Lower lobe of right lung (tissue), 2 donors: ENCODE measurements around the gene MYCBPAP. TPM values are rescaled to one million over a fixed set of nuclear protein-coding genes. Genes with fewer than 3 reads are reported as not detected.

Source experiments
- ATAC-seq, 2 donors: fragments of 200-7000 bp; cut with Tn5 transposase; one replicate each; pipeline ENCODE4 v1.9.1; 2020 to 2022; ENCODE audit warnings: mild to moderate bottlenecking in 2 of 2, moderate library complexity in 2 of 2
- DNase-seq: peaks from one replicate; pipeline ENCODE4 v3.0.0-alpha.2; 2020
- H3K27ac ChIP-seq: fragments of 200-600 bp; one replicate; pipeline ENCODE4 v1.8.0; 2022
- H3K27me3 ChIP-seq: fragments of 200-600 bp; one replicate; pipeline ENCODE4 v1.8.0; 2022; ENCODE audit warnings: low read depth
- H3K36me3 ChIP-seq: fragments of 200-600 bp; one replicate; pipeline ENCODE4 v1.8.0; 2022; ENCODE audit warnings: mild to moderate bottlenecking
- H3K4me1 ChIP-seq: fragments of 200-600 bp; one replicate; pipeline ENCODE4 v1.8.0; 2022
- H3K4me3 ChIP-seq: fragments of 200-600 bp; one replicate; pipeline ENCODE4 v1.8.0; 2022; ENCODE audit warnings: mild to moderate bottlenecking
- H3K9me3 ChIP-seq: fragments of 200-600 bp; one replicate; pipeline ENCODE4 v1.8.0; 2022
- intact Hi-C: fragments of 100-400 bp; cut with DNase I; formaldehyde crosslinking; loops from one replicate; pipeline ENCODE4 v1.11.0; 2022
- total RNA-seq: library from RNA; stranded (reverse); fragmentation: NEBNext Ultra II Directional; extraction: Animal tissue kit (Norgen Biotek cat#: 25700); gene quantifications from one replicate; pipeline ENCODE4 v1.2.1, GENCODE V29; 2021
- TF ChIP-seq, protein P1 (sequence below): fragments of 200-600 bp; IDR thresholded peaks from one replicate; pipeline ENCODE4 v1.8.0; 2022; ENCODE audit warnings: antibody characterized with exemption, mild to moderate bottlenecking
- donor health status: DM: no; HTN: yes; CAD: no; lungs with severe emphysema.

MYCBPAP gene
- total RNA-seq, 1 donor from 2014 or later = 3.8 TPM

DNA sequence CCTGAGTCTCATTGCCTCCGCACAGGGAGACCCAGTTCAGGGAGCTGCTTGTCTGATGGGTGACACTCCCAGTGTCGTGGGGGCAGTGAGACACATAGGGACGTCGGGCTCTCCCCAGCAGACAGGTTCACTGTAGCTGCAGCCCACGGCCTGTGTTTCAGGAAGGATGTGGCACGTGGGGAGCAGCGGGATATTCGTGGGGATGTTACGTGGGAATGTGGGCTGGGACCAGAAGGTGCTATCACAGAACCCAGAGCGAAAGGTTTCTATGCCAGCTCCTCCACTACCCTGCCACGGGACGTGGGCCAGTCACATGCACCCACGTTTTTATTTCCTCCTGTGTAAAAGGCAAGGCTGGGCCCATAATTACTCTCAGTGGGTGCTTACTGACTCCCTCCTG is 68.6 kb downstream of the MYCBPAP start:
- Histone ChIP-seq H3K4me1 (no peaks in the 10 kb centered on the region), H3K4me3 (no peak overlapping the region), H3K9me3 (no peaks in the 10 kb centered on the region), H3K27me3 (peaks cover 10% of the 10 kb centered on the region), H3K36me3 (no peaks in the 10 kb centered on the region), H3K27ac (no peak overlapping the region)
- ATAC-seq (no peak), DNase-seq (no peak)
- intact Hi-C loops = no loop called here
- TF ChIP-seq, protein P1, sequence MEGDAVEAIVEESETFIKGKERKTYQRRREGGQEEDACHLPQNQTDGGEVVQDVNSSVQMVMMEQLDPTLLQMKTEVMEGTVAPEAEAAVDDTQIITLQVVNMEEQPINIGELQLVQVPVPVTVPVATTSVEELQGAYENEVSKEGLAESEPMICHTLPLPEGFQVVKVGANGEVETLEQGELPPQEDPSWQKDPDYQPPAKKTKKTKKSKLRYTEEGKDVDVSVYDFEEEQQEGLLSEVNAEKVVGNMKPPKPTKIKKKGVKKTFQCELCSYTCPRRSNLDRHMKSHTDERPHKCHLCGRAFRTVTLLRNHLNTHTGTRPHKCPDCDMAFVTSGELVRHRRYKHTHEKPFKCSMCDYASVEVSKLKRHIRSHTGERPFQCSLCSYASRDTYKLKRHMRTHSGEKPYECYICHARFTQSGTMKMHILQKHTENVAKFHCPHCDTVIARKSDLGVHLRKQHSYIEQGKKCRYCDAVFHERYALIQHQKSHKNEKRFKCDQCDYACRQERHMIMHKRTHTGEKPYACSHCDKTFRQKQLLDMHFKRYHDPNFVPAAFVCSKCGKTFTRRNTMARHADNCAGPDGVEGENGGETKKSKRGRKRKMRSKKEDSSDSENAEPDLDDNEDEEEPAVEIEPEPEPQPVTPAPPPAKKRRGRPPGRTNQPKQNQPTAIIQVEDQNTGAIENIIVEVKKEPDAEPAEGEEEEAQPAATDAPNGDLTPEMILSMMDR = no peak

DNA sequence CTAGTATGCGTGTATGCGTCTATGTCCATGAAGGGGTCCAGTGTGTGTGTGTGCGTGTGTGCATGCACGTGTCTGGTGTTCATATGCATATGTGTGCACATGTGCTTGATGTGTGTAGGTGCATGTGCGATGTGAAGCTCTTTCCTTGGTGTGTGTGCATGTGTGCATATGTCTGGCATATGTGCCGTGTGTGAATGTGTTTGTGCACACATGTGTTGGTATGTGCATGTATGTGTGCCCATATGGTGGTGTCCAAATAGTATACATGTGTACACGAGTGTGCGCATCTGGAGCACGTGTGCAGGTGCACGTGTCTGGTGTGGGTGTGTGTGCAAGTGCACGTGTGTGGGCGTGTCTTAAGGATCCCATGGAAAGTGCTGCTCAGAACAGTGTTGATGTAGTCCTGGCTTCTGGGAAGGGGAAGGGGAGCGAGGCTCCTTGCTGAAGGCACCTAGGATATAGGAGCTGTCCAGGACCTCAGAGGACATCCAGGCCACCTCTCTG is 69.3 kb downstream of the MYCBPAP start:
- H3K36me3 ChIP-seq = no peaks in the 10 kb centered on the region
- H3K27me3 ChIP-seq = peaks cover 10% of the 10 kb centered on the region
- no peak for DNase-seq
- no peaks in the 10 kb centered on the region for H3K9me3 ChIP-seq
- TF ChIP-seq, protein P1 = no peak
- no peak overlapping the region for H3K27ac ChIP-seq
- H3K4me1 ChIP-seq = no peaks in the 10 kb centered on the region
- no peak for ATAC-seq
- intact Hi-C loops = no loop called here
- H3K4me3 ChIP-seq = no peak overlapping the region

DNA sequence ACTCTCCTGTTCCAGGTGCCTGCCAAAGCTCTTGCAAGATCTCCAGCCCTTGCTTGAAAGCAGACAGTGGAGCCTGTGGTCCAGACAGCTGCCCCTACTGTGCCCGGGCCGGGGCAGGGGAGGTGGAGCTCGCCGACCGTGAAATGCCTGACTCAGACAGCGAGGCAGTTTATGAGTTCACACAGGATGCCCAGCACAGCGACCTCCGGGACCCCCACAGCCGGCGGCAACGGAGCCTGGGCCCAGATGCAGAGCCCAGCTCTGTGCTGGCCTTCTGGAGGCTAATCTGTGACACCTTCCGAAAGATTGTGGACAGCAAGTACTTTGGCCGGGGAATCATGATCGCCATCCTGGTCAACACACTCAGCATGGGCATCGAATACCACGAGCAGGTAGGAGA is 69.9 kb downstream of the MYCBPAP start:
- TF ChIP-seq, protein P1 = no peak
- no peak for ATAC-seq
- intact Hi-C loops = no loop called here

DNA sequence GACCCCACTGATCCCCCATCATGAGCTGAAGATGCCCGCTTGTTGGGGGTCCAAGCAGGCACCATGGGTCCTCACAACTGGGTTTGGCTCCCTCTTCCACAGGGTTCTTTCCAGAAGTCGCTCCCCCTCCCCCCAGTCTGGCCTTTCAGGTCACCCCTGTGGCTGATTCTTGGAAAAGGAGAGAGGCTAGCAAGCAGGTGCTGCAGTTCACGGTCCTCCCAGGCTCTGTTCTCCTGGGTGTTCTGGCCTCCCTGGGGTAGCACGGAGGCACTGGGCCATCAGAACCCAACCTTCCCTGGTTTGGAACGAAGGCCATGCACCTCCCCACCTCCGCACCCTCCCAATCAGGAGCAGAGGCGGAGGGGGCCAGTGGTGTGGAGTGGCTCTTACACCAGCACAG is 71.2 kb downstream of the MYCBPAP start:
- ATAC-seq (no peak), DNase-seq (no peak)
- no peaks in the 10 kb centered on the region for H3K4me1 ChIP-seq
- TF ChIP-seq, protein P1 = no peak
- H3K4me3 ChIP-seq = no peak overlapping the region
- H3K27ac ChIP-seq = no peak overlapping the region
- no peaks in the 10 kb centered on the region for H3K36me3 ChIP-seq
- intact Hi-C loops = no loop called here
- H3K27me3 ChIP-seq = peaks cover 10% of the 10 kb centered on the region
- H3K9me3 ChIP-seq = no peaks in the 10 kb centered on the region

More for the DNA sequence above, 69.9 kb downstream of the MYCBPAP start:
- H3K4me1 ChIP-seq = no peaks in the 10 kb centered on the region
- H3K36me3 ChIP-seq = no peaks in the 10 kb centered on the region
- no peaks in the 10 kb centered on the region for H3K9me3 ChIP-seq
- H3K27me3 ChIP-seq = peaks cover 10% of the 10 kb centered on the region
- no peak for DNase-seq
- no peak overlapping the region for H3K4me3 ChIP-seq
- H3K27ac ChIP-seq = no peak overlapping the region

DNA sequence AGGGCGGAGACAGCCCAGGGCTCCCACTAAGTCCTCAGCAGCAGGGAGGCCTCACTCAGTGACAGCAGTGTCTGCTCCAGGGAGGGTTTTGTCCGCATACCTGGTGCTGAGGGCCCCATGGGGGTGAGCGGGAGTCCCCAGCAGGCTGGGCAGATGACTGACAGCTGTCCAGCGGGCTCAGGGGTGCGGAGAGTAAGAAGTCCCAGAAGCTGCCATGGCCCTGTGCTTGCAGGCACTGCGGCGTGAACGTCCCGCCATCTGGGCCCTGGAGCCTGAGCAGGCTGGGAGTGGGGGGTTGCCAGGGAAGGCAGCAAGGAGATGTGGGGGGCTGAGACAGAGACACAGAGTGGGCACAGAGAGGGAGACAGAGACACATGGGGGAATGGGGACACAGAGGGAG is 72.4 kb downstream of the MYCBPAP start:
- TF ChIP-seq, protein P1 = no peak
- Histone ChIP-seq H3K4me3 (no peak overlapping the region), H3K36me3 (no peaks in the 10 kb centered on the region), H3K9me3 (no peaks in the 10 kb centered on the region), H3K27me3 (peaks cover 10% of the 10 kb centered on the region), H3K4me1 (no peaks in the 10 kb centered on the region), H3K27ac (no peak overlapping the region)
- intact Hi-C loops = no loop called here
- no peak for ATAC-seq
- no peak for DNase-seq

Other genes starting within 250 kb of the MYCBPAP start
- 9.2 TPM for gene TMEM92, start 234.0 kb upstream of the MYCBPAP start, total RNA-seq
- 19.3 TPM for gene XYLT2, start 162.3 kb upstream of the MYCBPAP start, total RNA-seq
- gene MRPL27, start 135.3 kb upstream of the MYCBPAP start, total RNA-seq = 43.9 TPM
- 1.8 TPM for gene EME1, start 135.2 kb upstream of the MYCBPAP start, total RNA-seq
- 55.5 TPM for gene LRRC59, start 110.9 kb upstream of the MYCBPAP start, total RNA-seq
- 70.4 TPM for gene ACSF2, start 82.2 kb upstream of the MYCBPAP start, total RNA-seq
- not detected for gene CHAD, start 39.6 kb upstream of the MYCBPAP start, total RNA-seq
- 29.2 TPM for gene RSAD1, start 29.6 kb upstream of the MYCBPAP start, total RNA-seq
- 1.5 TPM for gene EPN3, start 24.3 kb downstream of the MYCBPAP start, total RNA-seq
- 29.7 TPM for gene SPATA20, start 38.7 kb downstream of the MYCBPAP start, total RNA-seq
- 0.21 TPM for gene CACNA1G, start 52.3 kb downstream of the MYCBPAP start, total RNA-seq
- 41.7 TPM for gene ABCC3, start 126.4 kb downstream of the MYCBPAP start, total RNA-seq
- gene ANKRD40, start 199.5 kb downstream of the MYCBPAP start, total RNA-seq = 49.5 TPM
- 106 TPM for gene LUC7L3, start 211.2 kb downstream of the MYCBPAP start, total RNA-seq